Right renal cortex interstitium (tissue), 3 donors: ENCODE data around the gene EFCAB6. TPM values are rescaled to one million over a fixed set of nuclear protein-coding genes. Genes with fewer than 3 reads are reported as not detected.

Experiments
- DNase-seq, 3 donors: peaks; one replicate each; pipeline ENCODE4 v3.0.0-alpha.2; 2013; ENCODE audit warnings: low read depth in 3 of 3, low spot score in 2 of 3
- polyA plus RNA-seq, 3 donors: library from polyadenylated mRNA; unstranded; fragments of 120-200 nt; gene quantifications; one replicate each; pipeline ENCODE4 v1.2.1, GENCODE V29; 2013; ENCODE audit not compliant: insufficient read length in 3 of 3

EFCAB6 gene
- polyA plus RNA-seq, 3 donors = 5.1 to 5.6 (median 5.6) TPM

DNA sequence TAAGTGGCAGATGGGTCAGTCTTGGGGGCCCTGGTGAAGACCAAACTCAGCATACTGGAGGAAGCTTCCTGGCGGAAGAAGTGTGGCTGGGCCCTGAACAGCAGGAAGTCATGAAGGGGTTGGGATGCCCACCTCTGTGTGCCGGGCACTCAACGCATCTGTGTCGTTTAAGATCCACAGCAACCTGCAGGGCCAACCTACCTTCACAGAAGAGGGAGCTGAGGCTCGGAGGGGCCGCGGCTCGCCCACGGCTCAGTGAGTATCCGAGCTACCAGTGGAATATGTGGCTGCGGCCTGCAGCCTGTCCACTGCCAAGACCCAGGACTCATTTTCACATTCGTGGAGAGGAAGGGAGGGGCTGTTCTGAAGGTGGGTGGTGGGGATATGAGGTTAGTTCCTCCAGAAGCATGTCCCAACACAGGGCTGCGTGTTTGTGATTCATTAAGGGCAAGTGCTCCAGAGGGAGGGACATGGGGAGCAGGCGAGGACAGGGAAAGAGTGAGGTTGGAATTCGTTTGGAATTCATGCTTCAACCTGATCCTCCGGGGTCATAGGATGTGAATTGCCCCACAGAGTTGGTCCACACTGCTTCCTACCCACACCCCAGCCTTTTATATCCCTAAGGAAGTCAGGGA lies 300.7 kb downstream of the EFCAB6 start:
- DNase-seq = no peak

DNA sequence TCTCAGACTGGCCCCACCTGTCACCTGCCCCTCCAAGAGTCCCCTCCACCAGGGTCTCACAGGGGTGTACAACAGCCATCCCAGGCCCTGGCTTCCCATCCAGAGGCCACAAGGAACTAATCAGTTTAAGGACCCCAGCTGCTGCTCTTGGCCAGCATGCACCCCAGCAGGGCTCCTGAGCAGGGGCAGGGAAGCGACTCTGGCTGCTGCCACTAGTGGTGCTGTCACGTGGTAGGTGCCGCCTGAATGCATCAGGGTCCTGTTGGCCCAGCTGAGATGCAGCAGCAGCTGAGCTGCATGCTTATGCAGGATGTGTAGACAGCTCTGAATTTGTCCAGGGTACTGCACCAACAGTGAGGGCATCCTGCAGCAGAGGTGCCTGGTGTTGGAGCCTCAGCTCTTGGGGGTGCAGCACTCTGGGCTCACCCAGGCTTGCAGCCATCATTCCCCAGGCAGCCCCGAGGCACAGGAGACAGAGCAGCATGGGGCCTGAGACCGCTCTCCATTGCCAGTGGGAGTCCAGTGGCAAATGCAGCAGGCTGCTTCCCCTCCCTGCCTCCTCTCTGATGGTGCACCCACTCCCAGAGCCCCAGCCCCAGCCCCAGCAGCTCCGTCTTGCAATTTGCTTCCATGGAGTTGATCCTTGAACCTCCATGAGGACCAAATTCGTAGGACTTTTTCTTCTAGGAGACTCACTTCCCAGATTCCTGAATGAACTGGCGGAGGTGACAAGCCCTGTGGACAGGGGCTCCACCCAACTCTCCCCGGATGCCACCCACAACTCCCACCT lies 301.6 kb downstream of the EFCAB6 start:
- DNase-seq = no peak

DNA sequence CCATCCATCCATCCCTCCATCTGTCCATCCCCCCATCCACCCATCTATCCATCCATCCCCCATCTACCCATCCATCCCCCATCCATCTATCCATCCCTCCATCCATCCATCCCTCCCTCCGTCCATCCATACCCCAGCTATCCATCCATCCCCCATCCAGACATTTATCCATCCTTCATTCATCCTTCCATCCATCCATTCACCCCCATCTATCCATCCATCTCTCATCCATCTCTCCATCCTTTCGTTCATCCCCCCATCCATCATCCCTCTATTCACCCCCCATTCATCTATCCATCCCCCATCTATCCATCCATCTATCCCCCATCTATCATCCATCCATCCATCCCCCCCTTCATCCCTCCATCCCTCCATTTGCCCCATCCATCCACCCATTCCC lies 302.8 kb downstream of the EFCAB6 start:
- no peak for DNase-seq

GRCh38 chr22:43508489-43508888 lies 303.6 kb downstream of the EFCAB6 start:
- no peak for DNase-seq

DNA sequence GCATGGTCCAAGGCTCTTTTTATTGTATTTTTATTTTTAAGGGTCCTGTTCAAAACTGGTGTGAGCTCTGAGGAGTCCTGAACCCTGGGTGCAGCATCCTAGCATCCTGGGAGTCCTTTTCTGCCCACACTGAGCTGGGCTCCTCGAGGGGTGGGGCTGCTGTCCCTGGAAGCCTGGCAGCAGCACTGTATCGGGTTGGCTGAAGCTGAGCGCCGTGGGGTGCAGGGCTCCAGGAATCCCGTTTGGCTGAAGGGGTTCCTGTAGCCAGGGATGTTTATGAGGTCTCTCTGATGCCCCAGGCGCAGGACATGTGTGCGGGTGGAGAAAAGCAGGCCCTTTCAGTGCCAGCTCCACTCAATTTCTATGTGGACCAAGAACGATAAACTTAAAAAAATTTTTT lies 304.9 kb downstream of the EFCAB6 start:
- DNase-seq = no peak

GRCh38 chr22:43506487-43506886 lies 305.6 kb downstream of the EFCAB6 start:
- DNase-seq = no peak

DNA sequence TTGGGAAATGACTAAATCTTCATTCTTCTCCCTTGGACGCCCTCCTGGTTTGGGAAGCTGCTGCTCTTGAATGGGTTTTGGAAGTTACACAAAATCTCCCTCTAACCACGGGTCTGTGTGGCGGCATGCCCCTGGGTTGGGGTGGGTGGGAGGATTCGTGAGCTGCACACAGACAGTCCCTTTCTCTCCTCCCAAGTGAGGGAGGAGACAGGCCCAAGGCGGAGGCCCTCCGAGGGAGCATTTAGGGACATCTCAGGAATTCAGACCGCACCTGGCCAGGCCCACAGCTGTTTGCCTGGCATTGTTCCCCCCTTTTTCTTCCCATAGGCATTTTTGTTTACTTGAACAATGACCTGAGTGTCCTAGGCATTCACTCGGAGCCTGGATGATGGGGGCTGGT lies 306.2 kb downstream of the EFCAB6 start:
- DNase-seq = no peak

- DNase-seq = no peak
Observed at GRCh38 chr22:43505423-43505822, 306.7 kb downstream of the EFCAB6 start.

DNA sequence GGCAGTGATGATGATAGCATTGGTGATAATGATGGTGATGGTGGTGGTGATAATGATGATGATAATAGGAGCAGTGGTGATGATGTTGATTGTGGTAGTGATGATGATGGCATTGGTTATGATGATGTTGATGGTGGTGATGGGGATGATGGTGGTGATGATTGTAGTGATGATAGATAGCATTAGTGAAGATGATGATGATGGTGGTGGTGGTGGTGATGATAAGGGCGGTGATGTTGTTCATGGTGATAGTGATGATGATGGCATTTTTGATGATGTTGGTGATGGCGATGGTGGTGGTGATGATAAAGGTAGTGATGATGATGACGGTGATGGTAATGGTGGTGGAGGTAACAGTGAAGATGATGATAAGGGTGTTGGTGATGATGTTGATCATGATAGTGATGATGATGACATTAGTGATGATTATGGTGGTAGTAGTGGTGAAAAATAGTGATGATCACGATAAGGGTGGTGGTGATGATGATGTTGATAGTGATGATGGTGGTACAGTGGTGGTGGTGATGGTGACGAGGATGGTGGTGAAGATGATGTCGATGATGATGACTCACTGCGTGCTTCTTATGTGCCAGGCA lies 307.3 kb downstream of the EFCAB6 start:
- no peak for DNase-seq

DNA sequence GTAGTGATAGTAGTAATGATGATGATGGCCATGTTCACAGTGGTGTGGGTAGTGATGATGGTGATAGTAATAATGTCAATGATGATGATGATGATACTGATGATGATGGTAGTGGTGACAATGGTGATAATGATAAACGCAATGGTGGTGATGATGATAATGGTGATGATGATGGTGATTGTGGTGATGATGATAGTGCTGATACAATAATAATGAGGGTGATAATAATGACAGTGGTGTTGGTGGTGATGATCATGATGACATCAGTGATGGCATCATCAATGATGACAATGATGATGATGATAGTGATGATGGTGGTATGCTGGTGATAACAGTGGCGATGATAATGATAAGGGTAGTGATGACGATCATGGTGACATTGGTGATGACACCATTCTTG lies 308.0 kb downstream of the EFCAB6 start:
- DNase-seq = no peak

- DNase-seq = no peak
Observed at GRCh38 chr22:43502306-43502874, 309.7 kb downstream of the EFCAB6 start.

- DNase-seq = no peak
Observed at GRCh38 chr22:43501878-43502277, 310.2 kb downstream of the EFCAB6 start.

- no peak for DNase-seq
Observed at GRCh38 chr22:43500792-43501785, 311.0 kb downstream of the EFCAB6 start.

GRCh38 chr22:43498856-43499253 lies 313.2 kb downstream of the EFCAB6 start:
- DNase-seq = no peak

DNA sequence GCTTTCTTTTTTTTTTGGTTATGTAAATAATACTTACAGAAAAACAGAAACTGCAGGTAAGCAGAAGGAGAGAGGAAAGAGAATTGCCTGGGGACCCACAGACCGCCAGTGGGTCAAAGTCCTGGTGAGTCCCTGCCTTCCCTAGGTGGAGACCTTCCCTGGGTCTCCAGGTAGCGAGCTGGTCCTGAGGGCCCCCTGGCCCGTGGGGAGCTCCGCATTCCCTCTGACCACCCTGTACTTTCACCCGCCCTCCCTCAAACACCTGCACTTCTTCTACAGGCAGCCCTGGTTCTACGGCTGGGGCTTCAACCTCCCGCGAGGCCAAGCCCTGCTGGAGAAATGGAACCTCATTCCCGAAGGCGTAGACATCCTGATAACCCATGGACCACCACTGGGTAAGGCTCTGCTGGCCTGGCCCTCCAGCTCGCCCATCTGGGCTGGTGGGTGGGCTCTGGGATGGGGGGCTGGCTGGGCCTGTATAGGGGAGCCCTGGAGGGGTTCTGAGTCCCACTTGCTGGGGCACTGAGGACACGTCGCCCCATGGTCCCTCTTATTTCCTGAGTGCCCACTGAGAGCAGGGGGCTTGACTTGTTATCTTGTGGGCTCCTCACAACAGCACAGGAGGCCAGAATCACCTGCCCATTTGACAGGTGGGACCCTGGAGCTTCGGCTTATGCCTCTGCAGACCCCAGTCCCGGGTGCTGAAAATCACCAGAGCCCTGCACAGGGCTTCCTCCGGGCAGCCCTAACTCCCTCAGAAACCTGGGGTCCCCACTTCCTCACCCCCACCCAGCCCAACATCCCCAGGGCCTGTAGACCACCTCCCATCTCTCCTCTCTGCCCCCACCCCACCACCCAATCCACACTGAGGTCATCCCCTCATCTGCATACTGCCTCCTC lies 313.9 kb downstream of the EFCAB6 start:
- DNase-seq = no peak

DNA sequence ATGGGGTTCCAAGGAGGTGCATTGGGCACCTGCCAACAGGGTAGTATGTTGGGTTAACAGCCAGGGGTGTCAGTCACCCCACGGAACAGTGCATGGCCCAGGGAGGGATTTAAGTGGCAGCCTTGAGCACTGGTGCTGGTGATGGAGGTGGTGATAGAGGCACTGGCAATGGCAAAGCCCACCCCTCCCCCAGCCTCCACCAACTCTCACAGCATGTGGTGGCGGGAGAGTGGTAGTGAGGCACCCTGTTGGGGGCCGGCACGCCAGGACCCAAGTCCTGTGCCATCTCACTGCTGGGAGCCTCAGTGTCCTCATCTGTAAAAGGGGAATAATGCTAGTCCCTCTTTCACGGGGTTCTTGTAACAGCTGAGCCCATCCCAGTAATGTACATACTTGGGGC lies 318.8 kb downstream of the EFCAB6 start:
- DNase-seq = no peak

- DNase-seq = no peak
Observed at GRCh38 chr22:43491737-43492136, 320.4 kb downstream of the EFCAB6 start.

DNA sequence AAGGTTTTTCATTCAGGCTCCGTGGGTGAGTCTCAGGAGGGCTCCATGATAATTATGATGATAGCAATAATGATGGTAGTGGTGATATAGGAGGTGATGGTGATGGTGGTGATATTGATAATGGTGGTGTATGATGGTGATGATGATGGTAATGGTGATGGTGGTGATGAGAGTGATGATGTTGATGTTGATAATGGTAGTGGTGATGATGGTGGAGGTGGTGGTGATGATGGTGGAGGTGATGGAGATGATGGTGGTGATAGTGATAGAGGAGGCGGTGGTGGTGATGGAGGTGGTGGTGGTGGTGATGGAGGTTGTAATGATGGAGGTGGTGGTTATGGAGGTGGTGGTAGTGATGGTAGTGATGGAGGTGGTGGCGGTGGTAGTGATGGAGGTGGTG lies 320.9 kb downstream of the EFCAB6 start:
- no peak for DNase-seq

DNA sequence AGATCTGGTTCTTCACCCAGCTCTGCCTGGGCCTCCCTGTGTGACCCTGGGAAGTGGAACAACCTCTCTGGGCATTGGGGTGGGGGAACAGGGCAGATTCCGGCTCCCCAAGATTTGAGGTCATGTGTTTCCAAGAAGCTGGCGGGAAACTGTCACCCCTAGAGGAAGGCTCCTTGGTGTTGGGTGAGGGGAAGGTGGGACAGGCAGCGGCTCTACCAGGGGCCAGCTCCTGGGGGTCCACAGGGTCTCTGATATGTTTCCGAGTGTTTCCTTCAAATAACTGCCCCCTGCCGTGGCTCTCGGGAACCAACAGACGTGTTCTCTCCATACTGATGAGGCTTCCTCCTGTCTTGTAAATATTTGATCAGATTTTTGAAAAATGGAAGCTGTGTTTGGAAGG lies 321.8 kb downstream of the EFCAB6 start:
- no peak for DNase-seq
